ENCODE results near the gene MYO3A.
"Not testable (repeated sequence)": the region's sequence is repeated elsewhere in the genome, so short reads cannot be mapped to it uniquely, and the experiment has no call there.

Gene MYO3A

GRCh38 chr10:26000971-26001370, 66.9 kb downstream of the MYO3A start:
- H3K36me3 ChIP-seq (replicated peaks; ENCODE audit: insufficient read depth, low read length): no peaks in the 10 kb centered on the region
- no peaks in the 10 kb centered on the region for H4K20me1 ChIP-seq (ENCODE audit: insufficient read depth, low read length)
- no peak overlapping the region for H3K4me2 ChIP-seq (ENCODE audit: low read depth, low read length)
- no peaks in the 10 kb centered on the region for H3K4me1 ChIP-seq (ENCODE audit: low read length)
- H3K27me3 ChIP-seq (replicated peaks; ENCODE audit: insufficient read depth, low read length): no peaks in the 10 kb centered on the region
- no peaks in the 10 kb centered on the region for H3K9me2 ChIP-seq (replicated peaks; ENCODE audit: insufficient read depth, low read length)
- H3K27ac ChIP-seq (ENCODE audit: low read length): no peak overlapping the region
- H2AFZ ChIP-seq (ENCODE audit: low read length): no peak overlapping the region
- TF ChIP-seq CTCF (IDR thresholded peaks at IDR 0.05; ENCODE audit: low read length) (no peak), EZH2phosphoT487 (IDR thresholded peaks at IDR 0.05; ENCODE audit: low read length) (no peak), EZH2 (optimal IDR thresholded peaks at IDR 0.05; ENCODE audit: low read depth, low read length) (no peak)
- H3K4me3 ChIP-seq (ENCODE audit: low read length): no peak overlapping the region
- H3F3A ChIP-seq (ENCODE audit: insufficient read depth, low read length): no peaks in the 10 kb centered on the region
- H3K9me3 ChIP-seq (replicated peaks; ENCODE audit: insufficient read depth, low read length): no peaks in the 10 kb centered on the region
- DNase-seq: no peak
- H3K79me2 ChIP-seq (ENCODE audit: low read length): no peaks in the 10 kb centered on the region
- no peak overlapping the region for H3K9ac ChIP-seq (ENCODE audit: low read length)

GRCh38 chr10:26002466-26002865, 68.4 kb downstream of the MYO3A start:
- not testable (repeated sequence) for H3K4me1 ChIP-seq (ENCODE audit: low read length); H3K9me2 ChIP-seq (replicated peaks; ENCODE audit: insufficient read depth, low read length); H3K4me2 ChIP-seq (ENCODE audit: low read depth, low read length); H3K79me2 ChIP-seq (ENCODE audit: low read length); H3K36me3 ChIP-seq (replicated peaks; ENCODE audit: insufficient read depth, low read length); H3K9me3 ChIP-seq (replicated peaks; ENCODE audit: insufficient read depth, low read length); DNase-seq; H3K27ac ChIP-seq (ENCODE audit: low read length); H3F3A ChIP-seq (ENCODE audit: insufficient read depth, low read length); H2AFZ ChIP-seq (ENCODE audit: low read length); H3K4me3 ChIP-seq (ENCODE audit: low read length); H3K9ac ChIP-seq (ENCODE audit: low read length); H4K20me1 ChIP-seq (ENCODE audit: insufficient read depth, low read length); H3K27me3 ChIP-seq (replicated peaks; ENCODE audit: insufficient read depth, low read length)

GRCh38 chr10:26015092-26015491, 81.1 kb downstream of the MYO3A start:
- Histone ChIP-seq H3K27ac (ENCODE audit: low read length) (no peak overlapping the region), H3K4me3 (ENCODE audit: low read length) (no peak overlapping the region), H3K4me2 (ENCODE audit: low read depth, low read length) (no peak overlapping the region), H2AFZ (ENCODE audit: low read length) (no peak overlapping the region), H3K9ac (ENCODE audit: low read length) (no peak overlapping the region), H3K79me2 (ENCODE audit: low read length) (no peaks in the 10 kb centered on the region), H4K20me1 (ENCODE audit: insufficient read depth, low read length) (no peaks in the 10 kb centered on the region), H3K4me1 (ENCODE audit: low read length) (no peaks in the 10 kb centered on the region), H3K27me3 (replicated peaks; ENCODE audit: insufficient read depth, low read length) (no peaks in the 10 kb centered on the region), H3K9me3 (replicated peaks; ENCODE audit: insufficient read depth, low read length) (no peaks in the 10 kb centered on the region), H3F3A (ENCODE audit: insufficient read depth, low read length) (no peaks in the 10 kb centered on the region), H3K9me2 (replicated peaks; ENCODE audit: insufficient read depth, low read length) (no peaks in the 10 kb centered on the region), H3K36me3 (replicated peaks; ENCODE audit: insufficient read depth, low read length) (no peaks in the 10 kb centered on the region)
- no peak for TF ChIP-seq CTCF (IDR thresholded peaks at IDR 0.05; ENCODE audit: low read length)
- no peak for TF ChIP-seq EZH2 (optimal IDR thresholded peaks at IDR 0.05; ENCODE audit: low read depth, low read length)
- TF ChIP-seq EZH2phosphoT487 (IDR thresholded peaks at IDR 0.05; ENCODE audit: low read length): no peak
- no peak for DNase-seq

GRCh38 chr10:26022831-26023230, 88.8 kb downstream of the MYO3A start:
- H3K9ac ChIP-seq (ENCODE audit: low read length): no peak overlapping the region
- no peak overlapping the region for H3K4me2 ChIP-seq (ENCODE audit: low read depth, low read length)
- DNase-seq: no peak

More at GRCh38 chr10:26022831-26023230, 88.8 kb downstream of the MYO3A start:
- Histone ChIP-seq H3K4me1 (ENCODE audit: low read length) (no peaks in the 10 kb centered on the region), H3K9me2 (replicated peaks; ENCODE audit: insufficient read depth, low read length) (no peaks in the 10 kb centered on the region), H3K79me2 (ENCODE audit: low read length) (no peaks in the 10 kb centered on the region), H3K27ac (ENCODE audit: low read length) (no peak overlapping the region), H2AFZ (ENCODE audit: low read length) (no peak overlapping the region), H3K36me3 (replicated peaks; ENCODE audit: insufficient read depth, low read length) (no peaks in the 10 kb centered on the region), H3F3A (ENCODE audit: insufficient read depth, low read length) (no peaks in the 10 kb centered on the region), H3K9me3 (replicated peaks; ENCODE audit: insufficient read depth, low read length) (no peaks in the 10 kb centered on the region), H3K27me3 (replicated peaks; ENCODE audit: insufficient read depth, low read length) (no peaks in the 10 kb centered on the region), H4K20me1 (ENCODE audit: insufficient read depth, low read length) (no peaks in the 10 kb centered on the region), H3K4me3 (ENCODE audit: low read length) (no peak overlapping the region)
- TF ChIP-seq EZH2 (optimal IDR thresholded peaks at IDR 0.05; ENCODE audit: low read depth, low read length) (no peak), EZH2phosphoT487 (IDR thresholded peaks at IDR 0.05; ENCODE audit: low read length) (no peak)

Measured in MM.1S (cell line).